GM03348 (cell line): Measurements from ENCODE around the gene FBXL19.
"Not testable (repeated sequence)": the region's sequence is repeated elsewhere in the genome, so short reads cannot be mapped to it uniquely, and the experiment has no call there.

Source experiments
- DNase-seq: peaks from one replicate; pipeline ENCODE4 v3.0.0; 2012; ENCODE audit warnings: low spot score

Gene FBXL19

GRCh38 chr16:30921748-30922419 lies 1.5 kb upstream of the FBXL19 start:
- DNase-seq, result peak; percentile 87

GRCh38 chr16:30922420-30922959 lies 882 bp upstream of the FBXL19 start:
- DNase-seq, result peak; percentile 96

DNA sequence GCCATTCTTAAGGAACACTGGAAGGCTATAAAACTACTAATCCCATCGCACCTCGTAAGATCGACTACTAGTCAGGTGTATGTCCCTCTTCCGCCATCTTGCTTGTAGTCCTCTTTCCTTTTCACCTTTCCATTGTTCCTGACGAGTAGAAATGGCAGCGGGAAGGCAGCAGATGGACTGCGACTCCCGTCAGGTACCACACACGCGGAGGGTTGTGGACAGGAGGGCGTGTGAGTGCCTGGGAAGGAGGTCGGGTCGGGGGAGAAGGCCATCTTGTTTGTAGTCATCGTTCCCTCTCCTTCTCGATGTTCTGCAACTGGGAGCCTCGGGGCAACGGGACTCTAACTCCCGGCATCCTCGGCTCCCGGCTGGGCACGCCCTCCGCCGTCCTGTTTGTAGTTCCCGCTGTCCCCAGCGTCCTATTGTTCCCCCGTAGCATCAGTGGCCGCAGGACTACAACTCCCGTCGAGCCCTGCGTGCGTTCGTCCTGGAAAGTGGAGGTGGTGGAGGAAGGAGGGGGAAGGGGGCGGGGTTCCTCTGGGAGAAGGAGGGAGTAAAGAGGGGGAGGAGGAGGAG lies 324 bp upstream of the FBXL19 start:
- peak; percentile 97 for DNase-seq

DNA sequence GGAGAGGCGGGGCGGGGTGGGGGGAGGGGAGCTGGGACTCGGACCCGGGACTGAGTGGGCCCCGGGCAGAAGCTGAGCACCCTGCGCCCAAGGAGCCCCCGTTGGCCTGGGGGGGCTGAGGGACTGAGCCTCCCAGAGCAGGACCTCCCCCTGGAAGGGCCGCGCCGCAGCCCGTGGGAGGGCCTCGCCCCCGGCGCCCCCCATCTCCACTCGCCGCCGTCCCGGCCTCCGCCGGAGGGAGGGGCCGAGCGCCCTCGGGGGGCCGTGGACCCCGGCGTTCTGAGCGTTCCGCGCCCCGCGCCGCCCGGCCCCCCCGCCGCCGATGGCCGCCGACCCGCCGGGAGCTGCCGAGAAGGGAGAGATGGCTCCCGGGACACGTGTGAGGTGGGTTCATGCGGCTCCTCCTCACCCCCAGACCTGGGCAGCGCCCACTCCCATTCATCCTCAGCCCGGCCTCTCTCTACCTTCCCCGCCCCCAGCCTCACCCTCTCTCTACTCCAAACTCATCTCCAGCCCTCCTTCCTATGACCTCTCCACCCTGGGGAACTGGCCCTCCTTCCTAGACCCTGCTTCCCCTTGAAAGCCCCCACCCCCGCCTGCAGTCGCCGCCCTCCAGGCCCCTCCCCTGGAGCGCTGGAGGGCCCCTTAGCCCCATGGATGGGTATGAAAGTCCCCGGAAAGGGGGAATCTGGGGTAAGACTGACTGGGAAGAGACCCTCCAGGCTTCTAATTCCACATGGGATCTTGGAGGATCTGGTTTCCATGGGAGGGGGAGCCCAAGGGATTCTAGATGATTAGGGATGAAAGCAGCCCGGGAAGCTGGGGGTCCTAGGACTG lies 922 bp downstream of the FBXL19 start:
- DNase-seq, result peak; percentile 37

DNA sequence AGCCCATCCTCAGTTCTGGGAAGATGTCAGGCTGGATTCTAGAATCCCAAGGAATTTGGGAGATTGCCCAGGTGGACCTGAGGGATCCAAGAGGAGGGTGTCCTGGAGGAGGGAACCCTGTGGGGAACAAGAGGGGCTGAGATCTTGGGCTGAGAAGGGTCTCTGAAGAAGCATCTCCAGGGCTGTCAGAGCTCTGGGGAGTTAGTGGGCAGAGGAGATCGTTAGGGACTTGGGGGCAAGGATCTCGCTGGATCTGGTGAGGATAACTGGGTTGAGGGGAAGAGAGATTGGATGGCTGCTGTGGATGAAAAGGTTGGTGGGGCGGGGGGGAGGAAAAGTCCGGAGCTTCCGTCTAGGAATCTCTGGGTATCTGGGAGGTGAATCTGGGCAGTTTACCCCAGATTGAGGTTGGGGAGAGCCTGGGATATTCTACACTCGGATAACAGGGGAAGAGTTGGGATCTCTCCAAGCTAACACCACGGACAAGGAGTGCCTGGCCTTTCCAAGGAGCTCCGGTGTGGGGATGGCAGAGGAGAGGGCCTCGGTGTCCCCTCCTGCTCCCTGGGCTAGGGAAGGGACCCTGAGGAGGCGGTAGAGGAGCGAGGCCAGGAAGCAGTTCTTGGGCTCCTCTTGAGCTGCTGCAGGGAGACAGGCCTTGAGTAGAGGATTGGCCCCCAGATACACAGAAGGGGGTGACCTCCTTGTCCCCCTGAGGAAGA lies 1.7 kb downstream of the FBXL19 start:
- DNase-seq, result no peak

- DNase-seq, result no peak
Measured at GRCh38 chr16:30925632-30925987, 2.2 kb downstream of the FBXL19 start.

GRCh38 chr16:30925995-30926811 lies 2.8 kb downstream of the FBXL19 start:
- no peak for DNase-seq

GRCh38 chr16:30926937-30927788 lies 3.8 kb downstream of the FBXL19 start:
- DNase-seq, result no peak

- no peak for DNase-seq
Measured at GRCh38 chr16:30927789-30928378, 4.5 kb downstream of the FBXL19 start.

GRCh38 chr16:30928390-30928789 lies 5.0 kb downstream of the FBXL19 start:
- DNase-seq, result no peak

GRCh38 chr16:30929167-30929566 lies 5.8 kb downstream of the FBXL19 start:
- no peak for DNase-seq

- no peak for DNase-seq
Measured at GRCh38 chr16:30930160-30930571, 6.8 kb downstream of the FBXL19 start.

- DNase-seq, result no peak
Measured at GRCh38 chr16:30931068-30931650, 7.8 kb downstream of the FBXL19 start.

- peak; percentile 53 for DNase-seq
Measured at GRCh38 chr16:30934827-30935557, 11.6 kb downstream of the FBXL19 start.

- no peak for DNase-seq
Measured at GRCh38 chr16:30937692-30938091, 14.3 kb downstream of the FBXL19 start.

DNA sequence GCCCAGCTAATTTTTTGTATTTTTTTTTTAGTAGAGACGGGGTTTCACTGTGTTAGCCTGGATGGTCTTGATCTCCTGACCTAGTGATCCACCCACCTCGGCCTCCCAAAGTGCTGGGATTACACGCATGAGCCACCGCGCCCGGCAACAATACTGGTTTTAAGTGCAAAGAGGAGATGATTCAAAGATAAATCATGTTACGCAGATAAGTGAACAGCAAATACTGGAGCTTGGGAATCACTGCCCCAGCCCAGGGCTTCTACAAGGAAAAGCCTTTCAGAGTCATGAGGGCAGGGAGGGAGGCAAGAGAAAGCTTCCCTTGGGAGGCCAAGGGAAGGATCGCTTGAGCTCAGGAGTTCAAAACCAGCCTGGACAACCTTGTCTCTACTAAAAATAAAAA lies 16.2 kb downstream of the FBXL19 start:
- not testable (repeated sequence) for DNase-seq

DNA sequence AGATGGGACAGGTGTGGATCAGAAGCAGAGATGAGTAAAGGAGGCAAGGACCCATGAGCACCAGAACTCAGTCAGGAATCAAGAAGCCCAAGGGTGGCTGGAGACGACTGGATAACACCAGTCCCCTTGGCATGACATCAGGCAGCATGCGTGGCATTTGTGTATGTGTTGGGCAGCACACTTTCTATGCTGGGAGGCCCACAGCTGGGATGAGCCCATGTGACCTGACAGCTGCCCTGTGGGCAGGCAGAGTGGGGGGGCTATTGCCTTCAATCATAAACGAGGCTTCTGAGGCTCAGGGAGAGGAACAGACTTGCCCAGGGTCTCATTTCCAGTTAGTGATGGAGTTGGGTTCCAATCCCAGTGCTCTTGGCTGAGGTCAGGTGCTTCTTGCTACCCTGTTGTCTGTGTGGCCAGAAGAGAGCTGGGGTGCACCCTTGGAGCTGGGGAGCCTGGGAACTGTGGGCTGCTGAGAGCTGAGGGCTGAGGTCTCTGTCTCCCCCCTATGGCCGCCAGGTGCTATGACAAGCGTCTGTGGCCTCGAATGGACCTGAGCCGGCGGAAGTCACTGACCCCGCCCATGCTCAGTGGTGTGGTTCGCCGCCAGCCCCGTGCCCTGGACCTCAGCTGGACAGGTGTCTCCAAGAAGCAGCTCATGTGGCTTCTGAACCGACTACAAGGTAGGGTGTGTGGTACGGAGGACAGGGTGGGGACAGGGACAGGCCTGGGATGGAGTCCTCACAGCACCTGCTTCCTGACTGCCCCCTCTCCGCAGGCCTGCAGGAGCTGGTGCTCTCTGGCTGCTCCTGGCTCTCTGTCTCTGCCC lies 18.4 kb downstream of the FBXL19 start:
- peak; percentile 89 for DNase-seq

- no peak for DNase-seq
Measured at GRCh38 chr16:30942426-30942806, 19.0 kb downstream of the FBXL19 start.
